Thoracic aorta (tissue), 2 donors: Measurements from ENCODE around the gene PPP4C. TPM values are rescaled to one million over a fixed set of nuclear protein-coding genes. Genes with fewer than 3 reads are reported as not detected.

Source experiments
- ATAC-seq: fragments of 150-250 bp; one replicate; pipeline ENCODE4 v1.8.0; 2017; ENCODE audit warnings: low read depth; ENCODE audit not compliant: insufficient number of reproducible peaks, low FRiP score
- DNase-seq: peaks from one replicate; pipeline ENCODE4 v3.0.0-alpha.2; 2020; ENCODE audit warnings: low spot score
- H3K27ac ChIP-seq, 2 donors: fragments of 200-600 bp; sonication (generic); 1 replicate in 1 of 2; 2 replicates in 1 of 2; pipeline ENCODE4 v1.5.1; 2016; ENCODE audit warnings: mild to moderate bottlenecking in 2 of 2, moderate library complexity in 2 of 2
- H3K27me3 ChIP-seq: fragments of 200-600 bp; sonication (generic); replicated peaks from 2 replicates; pipeline ENCODE4 v1.6.0; 2016; ENCODE audit warnings: mild to moderate bottlenecking; ENCODE audit not compliant: insufficient read depth
- H3K36me3 ChIP-seq: fragments of 200-600 bp; sonication (generic); one replicate; pipeline ENCODE4 v1.5.1; 2016
- H3K4me1 ChIP-seq, 2 donors: fragments of 200-600 bp; sonication (generic); 1 replicate in 1 of 2; 2 replicates in 1 of 2; pipeline versions ENCODE4 v1.5.1 to v1.6.0; 2016; ENCODE audit warnings: low read depth in 2 of 2, mild to moderate bottlenecking in 1 of 2; ENCODE audit not compliant: control insufficient read depth in 1 of 2
- H3K4me3 ChIP-seq: fragments of 200-600 bp; sonication (generic); 2 replicates; pipeline ENCODE4 v1.5.1; 2016; ENCODE audit warnings: mild to moderate bottlenecking
- H3K9me3 ChIP-seq: fragments of 200-600 bp; sonication (generic); 2 replicates; pipeline ENCODE4 v1.5.1; 2016
- total RNA-seq, 2 donors: library from RNA; depleted of rRNA; stranded (reverse); fragments of >200 nt; gene quantifications; one replicate each; pipeline versions ENCODE4 v1.1.0 to v1.2.3, GENCODE V29; 2016
- TF ChIP-seq, protein P1 (sequence below): fragments of 200-600 bp; sonication (generic); IDR thresholded peaks from one replicate; pipeline ENCODE4 v1.5.1; 2019; ENCODE audit warnings: antibody characterized with exemption

The PPP4C gene
- 10 to 100 TPM; 37.7 to 54.2 TPM for total RNA-seq

DNA sequence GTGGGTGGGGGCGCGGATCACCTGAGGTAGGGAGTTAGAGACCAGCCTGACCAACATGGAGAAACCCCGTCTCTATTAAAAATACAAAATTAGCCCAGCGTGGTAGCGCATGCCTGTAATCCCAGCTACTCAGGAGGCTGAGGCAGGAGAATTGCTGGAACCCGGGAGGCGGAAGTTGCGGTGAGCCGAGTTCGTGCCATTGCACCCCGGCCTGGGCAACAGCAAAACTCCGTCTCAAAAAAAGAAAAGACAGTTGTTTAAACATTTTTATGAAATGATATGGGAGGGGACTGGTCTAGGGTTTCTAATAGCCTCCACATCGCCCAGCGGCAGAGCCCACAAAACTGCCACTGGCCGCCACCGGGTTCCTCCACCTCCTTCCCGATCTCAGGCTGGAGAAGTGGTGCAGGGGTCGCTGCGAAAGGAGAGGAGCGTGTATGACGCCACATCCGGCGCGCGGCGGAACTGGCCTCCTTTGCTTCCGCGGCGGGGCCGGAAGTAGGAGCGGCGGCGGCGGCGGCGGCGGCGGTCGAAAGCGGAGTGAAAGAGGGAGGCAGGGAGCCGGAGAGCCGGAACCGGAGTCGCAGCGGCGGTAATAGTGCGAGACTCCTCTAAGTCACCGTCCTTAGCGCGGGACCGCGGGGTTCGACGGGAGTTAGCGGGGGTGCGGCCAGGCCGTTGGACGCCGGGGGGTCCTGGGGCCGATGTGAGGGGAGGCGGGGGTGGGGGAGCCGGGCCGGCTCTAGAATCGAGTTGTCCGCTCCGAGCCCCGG, at the start of gene PPP4C:
Gene PPP4C, plus strand, starts transcription at position 492 of the 773 bp plus-strand sequence. CDS start 384 bp downstream, outside the sequence.
- Histone ChIP-seq H3K36me3 (peaks cover 24% of the 10 kb centered on the region), H3K9me3 (no peaks in the 10 kb centered on the region), H3K4me1 (peaks cover 12 to 31% of the 10 kb centered on the region in 2 donors), H3K4me3 (peak within 1 kb of the TSS; percentile 93), H3K27me3 (no peaks in the 10 kb centered on the region), H3K27ac (peak within 1 kb of the TSS; percentile 90 to 92)
- peak; percentile 76 for ATAC-seq
- peak; percentile 60 for DNase-seq
- TF ChIP-seq, protein P1, sequence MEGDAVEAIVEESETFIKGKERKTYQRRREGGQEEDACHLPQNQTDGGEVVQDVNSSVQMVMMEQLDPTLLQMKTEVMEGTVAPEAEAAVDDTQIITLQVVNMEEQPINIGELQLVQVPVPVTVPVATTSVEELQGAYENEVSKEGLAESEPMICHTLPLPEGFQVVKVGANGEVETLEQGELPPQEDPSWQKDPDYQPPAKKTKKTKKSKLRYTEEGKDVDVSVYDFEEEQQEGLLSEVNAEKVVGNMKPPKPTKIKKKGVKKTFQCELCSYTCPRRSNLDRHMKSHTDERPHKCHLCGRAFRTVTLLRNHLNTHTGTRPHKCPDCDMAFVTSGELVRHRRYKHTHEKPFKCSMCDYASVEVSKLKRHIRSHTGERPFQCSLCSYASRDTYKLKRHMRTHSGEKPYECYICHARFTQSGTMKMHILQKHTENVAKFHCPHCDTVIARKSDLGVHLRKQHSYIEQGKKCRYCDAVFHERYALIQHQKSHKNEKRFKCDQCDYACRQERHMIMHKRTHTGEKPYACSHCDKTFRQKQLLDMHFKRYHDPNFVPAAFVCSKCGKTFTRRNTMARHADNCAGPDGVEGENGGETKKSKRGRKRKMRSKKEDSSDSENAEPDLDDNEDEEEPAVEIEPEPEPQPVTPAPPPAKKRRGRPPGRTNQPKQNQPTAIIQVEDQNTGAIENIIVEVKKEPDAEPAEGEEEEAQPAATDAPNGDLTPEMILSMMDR = no peak

DNA sequence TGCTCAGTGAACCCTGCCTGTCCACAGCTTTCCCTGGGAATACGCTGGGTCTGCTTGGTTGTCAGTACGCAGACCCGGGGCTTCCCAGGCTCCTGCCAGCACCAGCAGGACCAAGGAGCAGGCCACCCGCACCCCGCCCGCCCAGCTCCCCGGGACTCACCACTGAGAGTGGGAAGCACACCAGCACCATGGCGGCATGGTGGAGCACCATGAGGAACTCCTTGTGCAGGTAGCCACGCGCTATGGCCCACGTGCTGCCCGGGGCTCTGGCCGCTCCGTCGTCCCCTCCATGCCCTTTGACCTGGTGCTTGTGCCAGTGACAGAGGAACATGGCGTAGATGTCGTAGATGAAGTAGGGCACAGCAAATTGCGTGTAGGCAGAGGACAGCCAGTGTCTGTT, 49.3 kb upstream of the PPP4C start:
- no peaks in the 10 kb centered on the region for H3K36me3 ChIP-seq
- TF ChIP-seq, protein P1 = no peak

DNA sequence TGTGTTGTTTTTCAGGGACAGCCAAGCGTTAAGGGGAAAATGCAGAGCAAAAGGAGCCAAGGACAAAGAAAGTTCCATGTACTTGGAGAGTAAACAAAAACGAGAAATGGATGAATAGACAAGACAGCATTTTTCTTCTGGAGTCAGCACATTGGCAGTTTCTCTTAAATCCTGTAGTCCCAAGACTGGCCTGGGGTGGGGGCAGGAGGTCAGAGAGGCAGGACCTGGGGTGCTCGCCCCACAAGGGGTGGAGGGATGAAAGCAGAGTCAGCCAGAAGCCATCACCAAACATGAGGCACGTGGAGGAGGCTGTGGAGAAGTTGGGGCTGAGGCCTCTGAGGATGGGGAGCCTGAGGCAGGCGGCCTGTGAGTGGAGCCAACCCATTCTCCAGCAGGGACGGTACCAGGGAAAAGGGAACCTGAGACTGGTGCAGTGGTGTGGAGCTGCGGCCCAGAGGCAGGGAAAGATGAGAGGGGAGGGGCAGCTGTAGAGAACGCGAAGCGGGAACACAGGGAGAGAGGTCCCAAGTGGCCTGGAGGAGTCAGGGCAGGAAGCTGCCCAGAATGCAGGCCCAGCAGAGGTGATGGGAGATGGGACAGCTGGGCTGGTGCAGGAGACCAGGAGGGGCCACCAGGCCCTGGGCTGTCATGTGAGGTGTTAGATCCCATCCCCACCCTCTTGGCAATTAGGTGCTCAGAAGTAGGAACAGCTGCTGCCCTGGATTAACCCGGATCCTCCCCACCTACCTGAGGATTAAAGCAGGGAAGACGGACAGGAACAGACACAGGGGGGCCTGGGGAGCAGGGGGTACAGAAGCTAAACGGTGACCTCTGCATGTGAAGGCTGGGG, 48.0 kb upstream of the PPP4C start:
- Histone ChIP-seq H3K36me3 (no peaks in the 10 kb centered on the region), H3K9me3 (no peaks in the 10 kb centered on the region), H3K4me3 (no peak overlapping the region), H3K27ac (no peak overlapping the region), H3K27me3 (peaks cover 13% of the 10 kb centered on the region), H3K4me1 (peaks cover 2 to 8% of the 10 kb centered on the region in 2 donors)
- TF ChIP-seq, protein P1 = no peak
- DNase-seq = no peak
- no peak for ATAC-seq

More for the DNA sequence above, 49.3 kb upstream of the PPP4C start:
- Histone ChIP-seq H3K4me3 (no peak overlapping the region), H3K9me3 (no peaks in the 10 kb centered on the region), H3K27me3 (peaks cover 5% of the 10 kb centered on the region), H3K27ac (no peak overlapping the region), H3K4me1 (peaks cover 5 to 10% of the 10 kb centered on the region in 2 donors)
- no peak for ATAC-seq
- DNase-seq = no peak

DNA sequence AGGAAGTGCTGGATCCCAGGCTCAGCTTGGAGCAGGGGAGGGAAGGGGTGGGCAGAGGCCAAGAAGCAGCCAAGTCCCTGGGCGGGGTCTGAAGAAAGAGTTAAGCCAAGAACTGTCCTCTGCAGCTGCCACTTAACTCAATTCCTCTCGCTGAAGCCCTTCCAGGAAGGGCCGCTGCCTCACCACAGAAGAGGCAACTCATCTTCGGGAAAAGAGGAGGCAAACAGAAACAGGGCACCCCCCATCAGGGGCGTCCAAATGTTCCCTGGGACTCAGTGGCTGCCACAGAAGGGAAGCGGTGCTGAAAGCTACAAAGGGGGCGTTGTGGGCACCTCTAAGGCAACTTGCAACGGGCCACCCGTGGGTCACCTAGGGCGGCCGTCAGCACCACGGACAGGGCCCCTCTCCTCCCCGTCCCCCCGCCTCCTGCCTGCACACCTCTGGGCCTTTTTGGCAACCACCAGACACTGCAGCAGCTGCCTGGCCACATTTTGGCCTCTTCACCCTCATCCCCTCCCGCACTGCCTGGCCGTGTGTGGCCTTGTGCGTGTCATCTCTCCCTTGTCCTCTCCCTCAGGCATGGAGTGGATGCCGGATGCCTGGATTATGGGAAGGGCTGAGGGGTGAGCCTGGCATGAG, 47.2 kb upstream of the PPP4C start:
- no peak overlapping the region for H3K4me3 ChIP-seq
- H3K27me3 ChIP-seq = peaks cover 19% of the 10 kb centered on the region
- no peaks in the 10 kb centered on the region for H3K9me3 ChIP-seq
- peaks cover 2 to 8% of the 10 kb centered on the region in 2 donors for H3K4me1 ChIP-seq
- no peak overlapping the region for H3K27ac ChIP-seq
- H3K36me3 ChIP-seq = no peaks in the 10 kb centered on the region
- TF ChIP-seq, protein P1 = no peak
- ATAC-seq (no peak), DNase-seq (no peak)
